22Rv1 (cell line): ENCODE measurements around the gene SH3RF3.

Source experiments
- H3K27ac ChIP-seq: fragments of 450-650 bp; 2 replicates; pipeline ENCODE4 v1.5.1; 2017
- ZFX ChIP-seq: fragments of 450-650 bp; IDR thresholded peaks from 2 replicates; pipeline ENCODE4 v1.6.1; 2017; ENCODE audit warnings: antibody characterized with exemption, borderline replicate concordance
- TF ChIP-seq, protein P1 (sequence below): fragments of 450-650 bp; IDR thresholded peaks from 2 replicates; pipeline ENCODE4 v1.5.1; 2017; ENCODE audit warnings: mild to moderate bottlenecking

Gene SH3RF3

GRCh38 chr2:109311771-109312170 is 182.8 kb downstream of the SH3RF3 start:
- TF ChIP-seq ZFX = no peak
- TF ChIP-seq, protein P1, sequence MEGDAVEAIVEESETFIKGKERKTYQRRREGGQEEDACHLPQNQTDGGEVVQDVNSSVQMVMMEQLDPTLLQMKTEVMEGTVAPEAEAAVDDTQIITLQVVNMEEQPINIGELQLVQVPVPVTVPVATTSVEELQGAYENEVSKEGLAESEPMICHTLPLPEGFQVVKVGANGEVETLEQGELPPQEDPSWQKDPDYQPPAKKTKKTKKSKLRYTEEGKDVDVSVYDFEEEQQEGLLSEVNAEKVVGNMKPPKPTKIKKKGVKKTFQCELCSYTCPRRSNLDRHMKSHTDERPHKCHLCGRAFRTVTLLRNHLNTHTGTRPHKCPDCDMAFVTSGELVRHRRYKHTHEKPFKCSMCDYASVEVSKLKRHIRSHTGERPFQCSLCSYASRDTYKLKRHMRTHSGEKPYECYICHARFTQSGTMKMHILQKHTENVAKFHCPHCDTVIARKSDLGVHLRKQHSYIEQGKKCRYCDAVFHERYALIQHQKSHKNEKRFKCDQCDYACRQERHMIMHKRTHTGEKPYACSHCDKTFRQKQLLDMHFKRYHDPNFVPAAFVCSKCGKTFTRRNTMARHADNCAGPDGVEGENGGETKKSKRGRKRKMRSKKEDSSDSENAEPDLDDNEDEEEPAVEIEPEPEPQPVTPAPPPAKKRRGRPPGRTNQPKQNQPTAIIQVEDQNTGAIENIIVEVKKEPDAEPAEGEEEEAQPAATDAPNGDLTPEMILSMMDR = no peak

DNA sequence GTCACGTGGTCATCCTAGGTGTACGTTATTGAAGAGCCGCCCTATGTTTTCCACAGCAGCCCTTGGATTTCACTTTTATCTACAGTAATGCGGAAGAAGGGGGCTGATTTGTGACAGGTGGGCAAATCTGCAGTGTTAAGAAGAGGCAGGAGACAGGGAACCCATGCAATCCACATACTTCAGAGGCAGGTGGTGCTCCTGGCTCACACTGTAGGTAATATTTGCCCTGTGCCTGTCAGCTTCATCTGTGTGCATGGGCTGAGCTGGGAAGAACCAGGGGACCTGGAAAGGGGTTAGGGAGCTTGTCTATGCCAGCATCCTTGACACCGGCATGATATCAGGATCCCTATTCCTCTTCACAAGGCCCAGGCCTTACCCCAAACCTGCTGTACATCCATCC is 183.9 kb downstream of the SH3RF3 start:
- TF ChIP-seq ZFX = no peak
- TF ChIP-seq, protein P1 = no peak
- H3K27ac ChIP-seq = no peak overlapping the region

More at GRCh38 chr2:109311771-109312170, 182.8 kb downstream of the SH3RF3 start:
- H3K27ac ChIP-seq = no peak overlapping the region

DNA sequence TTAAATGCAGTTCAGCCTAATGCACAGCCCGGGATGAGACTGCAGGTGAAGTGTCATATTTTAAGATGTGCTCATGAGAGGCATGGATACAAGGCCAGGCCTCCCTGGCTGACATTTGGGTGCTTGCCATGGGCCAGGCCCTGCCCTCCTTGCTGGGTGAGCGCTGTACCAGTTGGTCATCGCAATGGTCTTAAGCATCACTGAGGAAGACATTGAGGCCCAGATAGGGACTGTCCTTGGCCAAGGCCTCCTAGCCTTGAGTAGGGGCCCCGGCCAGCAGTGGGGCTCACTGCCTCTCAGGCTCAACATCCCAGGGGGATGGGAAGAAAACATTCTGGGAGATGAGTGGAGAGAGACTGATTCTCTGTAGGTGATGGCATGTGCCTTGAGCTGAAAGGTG is 184.3 kb downstream of the SH3RF3 start:
- no peak overlapping the region for H3K27ac ChIP-seq
- TF ChIP-seq, protein P1 = no peak
- no peak for TF ChIP-seq ZFX

- no peak overlapping the region for H3K27ac ChIP-seq
- TF ChIP-seq, protein P1 = no peak
- TF ChIP-seq ZFX = no peak
Measured at GRCh38 chr2:109316091-109316490, 187.1 kb downstream of the SH3RF3 start.

GRCh38 chr2:109317471-109318095 is 188.6 kb downstream of the SH3RF3 start:
- TF ChIP-seq ZFX = no peak
- TF ChIP-seq, protein P1 = no peak
- H3K27ac ChIP-seq = no peak overlapping the region

DNA sequence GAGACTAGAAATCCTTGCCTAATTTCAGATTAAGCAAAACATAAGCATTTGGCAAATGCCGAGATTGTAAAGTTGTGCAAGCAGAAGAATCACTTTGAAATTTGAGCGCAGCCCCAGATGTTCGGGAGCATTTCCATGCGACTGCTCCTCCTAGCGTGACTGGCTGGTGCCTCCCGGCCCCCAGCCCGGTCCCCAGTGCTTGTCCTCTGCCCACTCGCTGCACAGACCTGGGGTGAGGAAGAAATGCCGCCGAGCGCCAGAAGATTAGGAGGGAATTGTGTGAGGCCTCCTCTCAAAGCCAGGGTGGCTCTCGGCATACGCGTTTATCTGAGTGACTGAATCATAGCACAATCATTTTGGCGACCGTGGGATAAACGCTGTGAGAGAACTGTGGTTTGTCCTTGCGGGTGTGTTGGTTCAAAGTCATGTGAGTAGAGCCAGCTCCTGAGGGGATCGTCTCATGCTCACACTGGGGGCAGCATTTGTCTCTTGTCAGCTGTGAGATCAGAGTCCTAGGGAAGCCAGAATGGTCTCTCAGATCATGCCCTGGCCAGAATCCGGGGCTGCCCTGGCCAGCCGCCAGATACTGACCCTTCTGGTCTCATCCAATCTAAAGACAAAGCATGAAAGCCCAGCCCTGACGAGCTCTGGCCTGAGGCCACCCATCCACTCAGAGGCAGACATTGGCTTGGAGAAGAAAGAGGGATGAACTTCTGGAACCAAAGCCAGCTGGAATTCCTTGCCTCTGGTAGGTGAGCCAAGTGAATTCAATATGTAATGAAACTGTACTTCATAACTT is 189.3 kb downstream of the SH3RF3 start:
- TF ChIP-seq, protein P1 = no peak
- no peak for TF ChIP-seq ZFX
- H3K27ac ChIP-seq = no peak overlapping the region

GRCh38 chr2:109318949-109319342 is 189.9 kb downstream of the SH3RF3 start:
- TF ChIP-seq, protein P1 = no peak
- TF ChIP-seq ZFX = no peak
- no peak overlapping the region for H3K27ac ChIP-seq
